ENCODE data around the gene DNM3. TPM values are rescaled to one million over a fixed set of nuclear protein-coding genes. Genes with fewer than 3 reads are reported as not detected.
A peak's percentile ranks its signal among the peaks of the same experiment; 100 is the strongest.

Gene DNM3
- total and polyA plus RNA-seq, 10 of the 15 experiments (the other 5 are each of a cell fraction or from before 2014, with no cell fraction given): 0.03 to 1.5 (median 0.08) TPM; not detected in 3

GRCh38 chr1:172449585-172450523 is 608.6 kb downstream of the DNM3 start (continued):
- TF ChIP-seq PKNOX1 (IDR thresholded peaks at IDR 0.05) (no peak), BMI1 (IDR thresholded peaks at IDR 0.05; ENCODE audit: borderline replicate concordance) (no peak), HCFC1 (IDR thresholded peaks at IDR 0.05; ENCODE audit: low read length) (no peak), WRNIP1 (IDR thresholded peaks at IDR 0.05; ENCODE audit: borderline replicate concordance, low read depth, low read length) (0 out of 2 replicates have a peak, but pooled peaks have one; percentile 30), SMC3 (IDR thresholded peaks at IDR 0.05; ENCODE audit: borderline replicate concordance, low read length) (peak; percentile 80), NR2C1 (IDR thresholded peaks at IDR 0.05) (no peak), TCF3 (IDR thresholded peaks at IDR 0.05; ENCODE audit: borderline replicate concordance, insufficient read depth, low read depth, low read length) (0 out of 2 replicates have a peak, but pooled peaks have one; percentile 30), PML (IDR thresholded peaks at IDR 0.05; ENCODE audit: low read length) (no peak), FOXK2 (IDR thresholded peaks at IDR 0.05) (no peak), E2F8 (IDR thresholded peaks at IDR 0.05; ENCODE audit: low read depth, partially characterized antibody) (no peak), ZNF622 (IDR thresholded peaks at IDR 0.05) (no peak), CBFB (IDR thresholded peaks at IDR 0.05; ENCODE audit: low read depth) (peak; percentile 65; the same call in 1 of the 2 replicates), EED (IDR thresholded peaks at IDR 0.05; ENCODE audit: low read depth) (no peak), ZBTB4 (CRISPR knock-in tag; IDR thresholded peaks at IDR 0.05) (no peak), CEBPB (IDR thresholded peaks at IDR 0.05; ENCODE audit: borderline replicate concordance in 1 of 2, low read depth in 2 of 2, low read length in 2 of 2) (no peak), ETV6 (conservative IDR thresholded peaks at IDR 0.05 in 1 of 2, IDR thresholded peaks at IDR 0.05 in 1 of 2; ENCODE audit: borderline replicate concordance in 1 of 2, low read depth in 1 of 2) (no peak), YY1 (IDR thresholded peaks at IDR 0.05; ENCODE audit: low read depth, low read length) (peak; percentile 66; the same call in 1 of the 2 replicates), POLR2AphosphoS5 (IDR thresholded peaks at IDR 0.05; ENCODE audit: low read length) (no peak), CREM (IDR thresholded peaks at IDR 0.05; ENCODE audit: low read depth) (no peak), SUZ12 (IDR thresholded peaks at IDR 0.05; ENCODE audit: unreplicated experiment) (no peak), RB1 (IDR thresholded peaks at IDR 0.05; ENCODE audit: borderline replicate concordance) (peak; percentile 29; the same call in 1 of the 2 replicates), TCF12 (IDR thresholded peaks at IDR 0.05; ENCODE audit: low read depth, low read length) (0 out of 2 replicates have a peak, but pooled peaks have one; percentile 47), ESRRA (IDR thresholded peaks at IDR 0.05; ENCODE audit: low read length) (no peak), STAT3 (IDR thresholded peaks at IDR 0.05; ENCODE audit: low read depth, low read length) (no peak)

Data from GM12878 (cell line).